Measurements from ENCODE around the gene TNIP1.

The TNIP1 gene

GRCh38 chr5:151037561-151038411 lies 43.0 kb downstream of the TNIP1 start:
- Histone ChIP-seq H3K4me1 (ENCODE audit: insufficient read depth, low read length) (no peaks in the 10 kb centered on the region), H2AFZ (ENCODE audit: low read depth, low read length) (no peak overlapping the region), H3K4me2 (ENCODE audit: insufficient read depth, low read length) (no peak overlapping the region), H4K20me1 (ENCODE audit: insufficient read depth, low read length) (no peaks in the 10 kb centered on the region), H3K9me3 (ENCODE audit: insufficient read depth, low read length, severe bottlenecking) (no peaks in the 10 kb centered on the region), H3K27me3 (ENCODE audit: insufficient read depth, low read length, poor library complexity) (no peaks in the 10 kb centered on the region), H3K4me3 (ENCODE audit: low read depth in 1 of 2, low read length in 2 of 2) (no peak overlapping the region), H3K36me3 (ENCODE audit: insufficient read depth, low read length) (peaks cover 98% of the 10 kb centered on the region), H3K27ac (ENCODE audit: low read length) (no peak overlapping the region), H3K79me2 (ENCODE audit: insufficient read depth, low read length) (no peaks in the 10 kb centered on the region), H3K9ac (ENCODE audit: low read depth, low read length) (no peak overlapping the region)
- DNase-seq (no peak), ATAC-seq (ENCODE audit: insufficient read depth, low read depth) (no peak)
- no peak for TF ChIP-seq CTCF (IDR thresholded peaks at IDR 0.05; ENCODE audit: borderline replicate concordance, extremely low read depth, low read length, poor library complexity, severe bottlenecking)
- no peak for TF ChIP-seq EZH2 (IDR thresholded peaks at IDR 0.05; ENCODE audit: borderline replicate concordance, low read depth, low read length, severe bottlenecking)

- H3K27ac ChIP-seq (ENCODE audit: low read length), result no peak overlapping the region
- H3K9ac ChIP-seq (ENCODE audit: low read depth, low read length), result no peak overlapping the region
- H4K20me1 ChIP-seq (ENCODE audit: insufficient read depth, low read length), result no peaks in the 10 kb centered on the region
- H3K79me2 ChIP-seq (ENCODE audit: insufficient read depth, low read length), result no peaks in the 10 kb centered on the region
- peaks cover 98% of the 10 kb centered on the region for H3K36me3 ChIP-seq (ENCODE audit: insufficient read depth, low read length)
- no peak overlapping the region for H3K4me2 ChIP-seq (ENCODE audit: insufficient read depth, low read length)
- no peaks in the 10 kb centered on the region for H3K27me3 ChIP-seq (ENCODE audit: insufficient read depth, low read length, poor library complexity)
- no peak for ATAC-seq (ENCODE audit: insufficient read depth, low read depth)
- no peak for DNase-seq
- no peak overlapping the region for H3K4me3 ChIP-seq (ENCODE audit: low read depth in 1 of 2, low read length in 2 of 2)
- TF ChIP-seq CTCF (IDR thresholded peaks at IDR 0.05; ENCODE audit: borderline replicate concordance, extremely low read depth, low read length, poor library complexity, severe bottlenecking) (no peak), EZH2 (IDR thresholded peaks at IDR 0.05; ENCODE audit: borderline replicate concordance, low read depth, low read length, severe bottlenecking) (no peak)
- no peaks in the 10 kb centered on the region for H3K9me3 ChIP-seq (ENCODE audit: insufficient read depth, low read length, severe bottlenecking)
- H2AFZ ChIP-seq (ENCODE audit: low read depth, low read length), result no peak overlapping the region
- no peaks in the 10 kb centered on the region for H3K4me1 ChIP-seq (ENCODE audit: insufficient read depth, low read length)
These were observed 44.3 kb downstream of the TNIP1 start for GRCh38 chr5:151036556-151036955.

- Histone ChIP-seq H4K20me1 (ENCODE audit: insufficient read depth, low read length) (no peaks in the 10 kb centered on the region), H3K9me3 (ENCODE audit: insufficient read depth, low read length, severe bottlenecking) (no peaks in the 10 kb centered on the region), H3K4me3 (ENCODE audit: low read depth in 1 of 2, low read length in 2 of 2) (no peak overlapping the region), H3K9ac (ENCODE audit: low read depth, low read length) (no peak overlapping the region), H3K4me2 (ENCODE audit: insufficient read depth, low read length) (no peak overlapping the region), H3K79me2 (ENCODE audit: insufficient read depth, low read length) (no peaks in the 10 kb centered on the region), H3K27me3 (ENCODE audit: insufficient read depth, low read length, poor library complexity) (no peaks in the 10 kb centered on the region), H3K36me3 (ENCODE audit: insufficient read depth, low read length) (peaks cover 98% of the 10 kb centered on the region), H3K4me1 (ENCODE audit: insufficient read depth, low read length) (no peaks in the 10 kb centered on the region), H2AFZ (ENCODE audit: low read depth, low read length) (no peak overlapping the region), H3K27ac (ENCODE audit: low read length) (no peak overlapping the region)
- TF ChIP-seq EZH2 (IDR thresholded peaks at IDR 0.05; ENCODE audit: borderline replicate concordance, low read depth, low read length, severe bottlenecking) (no peak), CTCF (IDR thresholded peaks at IDR 0.05; ENCODE audit: borderline replicate concordance, extremely low read depth, low read length, poor library complexity, severe bottlenecking) (no peak)
- ATAC-seq (ENCODE audit: insufficient read depth, low read depth) (no peak), DNase-seq (no peak)
These were observed 46.1 kb downstream of the TNIP1 start for GRCh38 chr5:151034422-151035379.

Measured in DND-41 (cell line).